ENCODE measurements around the gene ACAD9.

- no peak for TF ChIP-seq EZH2phosphoT487 (conservative IDR thresholded peaks at IDR 0.05; ENCODE audit: low read length)
- TF ChIP-seq, protein P1, sequence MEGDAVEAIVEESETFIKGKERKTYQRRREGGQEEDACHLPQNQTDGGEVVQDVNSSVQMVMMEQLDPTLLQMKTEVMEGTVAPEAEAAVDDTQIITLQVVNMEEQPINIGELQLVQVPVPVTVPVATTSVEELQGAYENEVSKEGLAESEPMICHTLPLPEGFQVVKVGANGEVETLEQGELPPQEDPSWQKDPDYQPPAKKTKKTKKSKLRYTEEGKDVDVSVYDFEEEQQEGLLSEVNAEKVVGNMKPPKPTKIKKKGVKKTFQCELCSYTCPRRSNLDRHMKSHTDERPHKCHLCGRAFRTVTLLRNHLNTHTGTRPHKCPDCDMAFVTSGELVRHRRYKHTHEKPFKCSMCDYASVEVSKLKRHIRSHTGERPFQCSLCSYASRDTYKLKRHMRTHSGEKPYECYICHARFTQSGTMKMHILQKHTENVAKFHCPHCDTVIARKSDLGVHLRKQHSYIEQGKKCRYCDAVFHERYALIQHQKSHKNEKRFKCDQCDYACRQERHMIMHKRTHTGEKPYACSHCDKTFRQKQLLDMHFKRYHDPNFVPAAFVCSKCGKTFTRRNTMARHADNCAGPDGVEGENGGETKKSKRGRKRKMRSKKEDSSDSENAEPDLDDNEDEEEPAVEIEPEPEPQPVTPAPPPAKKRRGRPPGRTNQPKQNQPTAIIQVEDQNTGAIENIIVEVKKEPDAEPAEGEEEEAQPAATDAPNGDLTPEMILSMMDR (IDR thresholded peaks at IDR 0.05; ENCODE audit: insufficient read depth, low read length, poor library complexity, severe bottlenecking): no peak
These were observed at the start of gene ACAD9 for GRCh38 chr3:128879125-128879969.
